Fibroblast of skin of back (primary cell): ENCODE measurements around the gene C6orf52.

Experiments used
- DNase-seq: peaks from one replicate; pipeline ENCODE4 v3.0.0-alpha.2; 2013

The C6orf52 gene

GRCh38 chr6:10644225-10644624, 50.2 kb downstream of the C6orf52 start:
- no peak for DNase-seq

GRCh38 chr6:10643201-10643651, 51.2 kb downstream of the C6orf52 start:
- DNase-seq: no peak

- DNase-seq: no peak
Measured at GRCh38 chr6:10641528-10641927, 52.9 kb downstream of the C6orf52 start.

DNA sequence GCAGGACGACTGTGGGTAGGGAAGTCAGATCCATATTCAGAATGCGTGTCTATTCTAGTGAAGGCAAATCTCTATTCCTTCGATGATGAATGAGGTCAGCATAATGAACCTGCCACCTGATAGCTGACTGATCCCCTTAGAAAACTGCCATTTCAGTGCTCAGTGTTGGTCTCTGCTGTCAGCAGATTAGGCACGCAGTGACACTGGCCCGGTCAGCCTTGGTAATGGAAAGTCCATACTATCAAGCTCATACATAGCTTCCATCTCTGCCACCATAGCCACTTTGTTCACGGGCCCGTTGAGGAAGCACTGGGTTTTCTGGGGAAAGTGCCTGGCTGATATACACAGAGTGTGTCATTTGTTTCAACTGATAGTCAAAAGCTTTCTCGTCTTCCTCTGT, 54.0 kb downstream of the C6orf52 start:
- no peak for DNase-seq

- DNase-seq: peak; percentile 6
Measured at GRCh38 chr6:10633216-10633615, 61.2 kb downstream of the C6orf52 start.

- no peak for DNase-seq
Measured at GRCh38 chr6:10630178-10630577, 64.2 kb downstream of the C6orf52 start.

DNA sequence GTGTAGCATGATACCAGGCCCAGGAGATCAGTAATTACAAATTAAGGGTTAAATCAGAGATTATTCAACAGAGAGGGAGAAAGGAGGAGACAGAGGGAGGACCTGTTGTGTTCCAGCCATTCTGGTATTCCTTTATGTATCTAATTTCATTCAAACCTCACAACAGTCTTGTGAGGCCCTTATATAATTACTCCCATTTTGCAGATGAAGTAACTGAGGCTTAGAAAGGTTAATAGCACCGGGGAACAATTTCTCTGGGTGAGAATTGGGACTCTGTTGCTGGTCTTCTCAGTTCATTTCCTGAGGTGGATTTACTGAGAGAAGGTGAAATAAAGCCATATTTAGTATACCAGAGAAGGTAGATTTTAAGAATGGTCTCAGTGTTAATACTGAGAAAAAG, 66.6 kb downstream of the C6orf52 start:
- no peak for DNase-seq

GRCh38 chr6:10626154-10626741, 68.2 kb downstream of the C6orf52 start:
- no peak for DNase-seq

GRCh38 chr6:10624836-10625235, 69.6 kb downstream of the C6orf52 start:
- no peak for DNase-seq

DNA sequence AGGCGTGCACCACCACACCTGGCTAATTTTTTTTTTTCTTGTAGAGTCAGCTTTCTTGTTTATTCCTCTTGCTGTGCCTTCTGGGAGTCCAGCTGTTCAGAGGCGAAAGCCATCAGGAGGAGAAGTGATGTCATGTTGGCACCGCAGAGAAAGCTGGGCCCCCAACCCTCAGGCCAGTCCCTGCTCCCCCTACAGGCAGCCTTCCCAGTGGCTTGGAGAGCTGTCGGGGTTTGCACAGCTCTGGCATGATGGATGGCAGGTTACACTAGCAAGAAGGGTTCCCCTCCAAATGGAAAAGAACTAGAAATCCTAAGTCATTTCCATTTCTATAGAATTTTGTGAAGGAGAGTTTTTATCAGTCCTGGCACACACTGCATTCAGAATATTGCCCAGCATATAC, 72.6 kb downstream of the C6orf52 start:
- no peak for DNase-seq
